Measurements from ENCODE around the gene TRIM26.
"Not testable (repeated sequence)": the region's sequence is repeated elsewhere in the genome, so short reads cannot be mapped to it uniquely, and the experiment has no call there.

TRIM26 gene

GRCh38 chr6:30155520-30156261 is 57.5 kb downstream of the TRIM26 start:
- no peak for DNase-seq

GRCh38 chr6:30154709-30155519 is 58.3 kb downstream of the TRIM26 start:
- DNase-seq = no peak

- no peak for DNase-seq
Observed at GRCh38 chr6:30154061-30154460, 59.1 kb downstream of the TRIM26 start.

- no peak for DNase-seq
Observed at GRCh38 chr6:30152910-30153610, 60.1 kb downstream of the TRIM26 start.

- no peak for DNase-seq
Observed at GRCh38 chr6:30152016-30152673, 61.1 kb downstream of the TRIM26 start.

GRCh38 chr6:30151580-30151979 is 61.6 kb downstream of the TRIM26 start:
- DNase-seq = no peak

- DNase-seq = no peak
Observed at GRCh38 chr6:30150671-30151395, 62.4 kb downstream of the TRIM26 start.

- no peak for DNase-seq
Observed at GRCh38 chr6:30149858-30150550, 63.2 kb downstream of the TRIM26 start.

- DNase-seq = no peak
Observed at GRCh38 chr6:30149234-30149633, 64.0 kb downstream of the TRIM26 start.

- DNase-seq = no peak
Observed at GRCh38 chr6:30147096-30147495, 66.1 kb downstream of the TRIM26 start.

GRCh38 chr6:30145818-30146217 is 67.4 kb downstream of the TRIM26 start:
- no peak for DNase-seq

- DNase-seq = no peak
Observed at GRCh38 chr6:30144811-30145210, 68.4 kb downstream of the TRIM26 start.

- no peak for DNase-seq
Observed at GRCh38 chr6:30143780-30144179, 69.4 kb downstream of the TRIM26 start.

GRCh38 chr6:30142665-30143064 is 70.5 kb downstream of the TRIM26 start:
- no peak for DNase-seq

- DNase-seq = not testable (repeated sequence)
Observed at GRCh38 chr6:30140240-30140639, 73.0 kb downstream of the TRIM26 start.

- no peak for DNase-seq
Observed at GRCh38 chr6:30136570-30137286, 76.5 kb downstream of the TRIM26 start.

- DNase-seq = no peak
Observed at GRCh38 chr6:30135757-30136156, 77.4 kb downstream of the TRIM26 start, which contains the start of gene TRIM40. TRIM40 (plus strand) TSS chr6:30136140; CDS start chr6:30137037, 897 bp downstream.

- no peak for DNase-seq
Observed at GRCh38 chr6:30135147-30135546, 78.1 kb downstream of the TRIM26 start.
